Activated effector memory CD4-positive, alpha-beta T cell treated with anti-CD3 and anti-CD28 coated beads, Interleukin-2, amount 50 U/mL, for 16 hours (primary cell): ENCODE results near the gene UBE4A.

Experiments used
- DNase-seq: peaks from one replicate; pipeline ENCODE4 v3.0.0-alpha.2; 2020

Gene UBE4A

GRCh38 chr11:118439646-118440045 is 80.2 kb downstream of the UBE4A start:
- no peak for DNase-seq

GRCh38 chr11:118441770-118442275 is 82.4 kb downstream of the UBE4A start:
- DNase-seq = peak; percentile 66

GRCh38 chr11:118442301-118442700 is 82.9 kb downstream of the UBE4A start:
- no peak for DNase-seq

GRCh38 chr11:118442908-118443589 is 83.6 kb downstream of the UBE4A start:
- no peak for DNase-seq

GRCh38 chr11:118443590-118444218 is 84.3 kb downstream of the UBE4A start:
- no peak for DNase-seq

- no peak for DNase-seq
Observed at GRCh38 chr11:118447423-118447822, 88.0 kb downstream of the UBE4A start.

GRCh38 chr11:118448294-118448693 is 88.9 kb downstream of the UBE4A start:
- DNase-seq = no peak
